ENCODE results near the gene RIIAD1. TPM values are rescaled to one million over a fixed set of nuclear protein-coding genes. Genes with fewer than 3 reads are reported as not detected.

The RIIAD1 gene
- total RNA-seq, 1 donor from 2014 or later = not detected

GRCh38 chr1:151737026-151737425 lies 15.7 kb downstream of the RIIAD1 start:
- DNase-seq (ENCODE audit: low spot score) = no peak
- Mint-ChIP-seq H3K36me3 (ENCODE audit: low read depth) (no peaks in the 10 kb centered on the region), H3K27ac (ENCODE audit: unreplicated experiment) (no peak overlapping the region), H3K9me3 (ENCODE audit: low read depth) (peaks cover 6% of the 10 kb centered on the region), H3K27me3 (ENCODE audit: low read depth) (peaks cover 6% of the 10 kb centered on the region), H3K4me3 (ENCODE audit: unreplicated experiment) (no peak overlapping the region), H3K4me1 (ENCODE audit: low read depth) (peaks cover 5% of the 10 kb centered on the region)
- TF ChIP-seq, protein P1, sequence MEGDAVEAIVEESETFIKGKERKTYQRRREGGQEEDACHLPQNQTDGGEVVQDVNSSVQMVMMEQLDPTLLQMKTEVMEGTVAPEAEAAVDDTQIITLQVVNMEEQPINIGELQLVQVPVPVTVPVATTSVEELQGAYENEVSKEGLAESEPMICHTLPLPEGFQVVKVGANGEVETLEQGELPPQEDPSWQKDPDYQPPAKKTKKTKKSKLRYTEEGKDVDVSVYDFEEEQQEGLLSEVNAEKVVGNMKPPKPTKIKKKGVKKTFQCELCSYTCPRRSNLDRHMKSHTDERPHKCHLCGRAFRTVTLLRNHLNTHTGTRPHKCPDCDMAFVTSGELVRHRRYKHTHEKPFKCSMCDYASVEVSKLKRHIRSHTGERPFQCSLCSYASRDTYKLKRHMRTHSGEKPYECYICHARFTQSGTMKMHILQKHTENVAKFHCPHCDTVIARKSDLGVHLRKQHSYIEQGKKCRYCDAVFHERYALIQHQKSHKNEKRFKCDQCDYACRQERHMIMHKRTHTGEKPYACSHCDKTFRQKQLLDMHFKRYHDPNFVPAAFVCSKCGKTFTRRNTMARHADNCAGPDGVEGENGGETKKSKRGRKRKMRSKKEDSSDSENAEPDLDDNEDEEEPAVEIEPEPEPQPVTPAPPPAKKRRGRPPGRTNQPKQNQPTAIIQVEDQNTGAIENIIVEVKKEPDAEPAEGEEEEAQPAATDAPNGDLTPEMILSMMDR (IDR thresholded peaks at IDR 0.05) = no peak

- peaks cover 6% of the 10 kb centered on the region for H3K9me3 Mint-ChIP-seq (ENCODE audit: low read depth)
Observed at GRCh38 chr1:151737479-151737878, 16.2 kb downstream of the RIIAD1 start.

DNA sequence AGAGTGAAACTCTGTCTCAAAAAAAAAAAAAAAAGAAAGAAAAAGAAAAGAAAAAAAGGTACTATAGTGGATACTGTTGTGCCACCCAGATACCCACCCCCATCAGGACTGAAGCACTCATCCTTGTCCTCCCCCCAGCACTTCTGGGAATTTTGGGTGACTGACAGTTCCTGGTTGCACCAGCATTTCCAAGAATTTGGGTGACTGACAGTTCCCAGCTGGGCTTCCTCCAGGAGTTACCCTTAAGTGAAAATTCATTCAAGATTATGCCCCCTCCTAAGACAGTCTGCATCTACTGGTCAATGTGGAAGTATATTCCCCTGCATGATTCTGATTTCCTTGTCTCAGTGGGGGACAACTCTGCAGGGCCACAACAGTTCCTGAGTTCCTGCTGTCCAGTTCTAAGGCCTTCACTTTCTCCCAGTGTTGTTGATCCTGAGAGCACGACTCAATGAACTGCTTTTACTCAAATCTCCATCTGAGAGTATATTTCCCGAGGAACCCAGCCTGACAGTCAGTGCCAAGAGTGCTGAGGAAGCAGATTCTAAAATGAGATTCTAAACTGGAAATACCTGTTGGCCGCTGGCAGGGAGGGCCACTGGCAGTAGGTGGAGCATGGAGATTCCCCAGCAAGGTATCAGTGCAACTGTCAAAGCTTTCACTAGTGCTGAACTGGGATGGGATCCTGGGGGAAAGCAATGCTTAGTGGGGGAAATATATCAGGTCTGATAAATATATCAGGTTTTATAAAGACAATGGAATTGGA lies 18.5 kb downstream of the RIIAD1 start:
- H3K27me3 Mint-ChIP-seq (ENCODE audit: low read depth) = peaks cover 25% of the 10 kb centered on the region
- DNase-seq (ENCODE audit: low spot score) = no peak
- H3K9me3 Mint-ChIP-seq (ENCODE audit: low read depth) = peaks cover 6% of the 10 kb centered on the region
- TF ChIP-seq, protein P1 (IDR thresholded peaks at IDR 0.05) = no peak
- no peak overlapping the region for H3K4me3 Mint-ChIP-seq (ENCODE audit: unreplicated experiment)
- H3K27ac Mint-ChIP-seq (ENCODE audit: unreplicated experiment) = no peak overlapping the region
- peaks cover 5% of the 10 kb centered on the region for H3K4me1 Mint-ChIP-seq (ENCODE audit: low read depth)
- no peaks in the 10 kb centered on the region for H3K36me3 Mint-ChIP-seq (ENCODE audit: low read depth)

More at GRCh38 chr1:151737479-151737878, 16.2 kb downstream of the RIIAD1 start:
- H3K4me1 Mint-ChIP-seq (ENCODE audit: low read depth) = peaks cover 5% of the 10 kb centered on the region
- H3K27ac Mint-ChIP-seq (ENCODE audit: unreplicated experiment) = no peak overlapping the region
- H3K27me3 Mint-ChIP-seq (ENCODE audit: low read depth) = peaks cover 8% of the 10 kb centered on the region
- no peak overlapping the region for H3K4me3 Mint-ChIP-seq (ENCODE audit: unreplicated experiment)
- no peak for DNase-seq (ENCODE audit: low spot score)
- no peaks in the 10 kb centered on the region for H3K36me3 Mint-ChIP-seq (ENCODE audit: low read depth)
- TF ChIP-seq, protein P1 (IDR thresholded peaks at IDR 0.05) = no peak

- DNase-seq (ENCODE audit: low spot score) = no peak
- Mint-ChIP-seq H3K4me3 (ENCODE audit: unreplicated experiment) (no peak overlapping the region), H3K36me3 (ENCODE audit: low read depth) (no peaks in the 10 kb centered on the region), H3K27me3 (ENCODE audit: low read depth) (peaks cover 38% of the 10 kb centered on the region), H3K9me3 (ENCODE audit: low read depth) (peaks cover 6% of the 10 kb centered on the region), H3K4me1 (ENCODE audit: low read depth) (no peaks in the 10 kb centered on the region), H3K27ac (ENCODE audit: unreplicated experiment) (no peak overlapping the region)
- TF ChIP-seq, protein P1 (IDR thresholded peaks at IDR 0.05) = no peak
Observed at GRCh38 chr1:151741516-151741915, 20.2 kb downstream of the RIIAD1 start.

GRCh38 chr1:151756291-151756690 lies 35.0 kb downstream of the RIIAD1 start:
- DNase-seq (ENCODE audit: low spot score) = no peak
- Mint-ChIP-seq H3K27me3 (ENCODE audit: low read depth) (peaks cover 3% of the 10 kb centered on the region), H3K36me3 (ENCODE audit: low read depth) (peaks cover 15% of the 10 kb centered on the region), H3K27ac (ENCODE audit: unreplicated experiment) (no peak overlapping the region), H3K4me3 (ENCODE audit: unreplicated experiment) (no peak overlapping the region), H3K4me1 (ENCODE audit: low read depth) (no peaks in the 10 kb centered on the region), H3K9me3 (ENCODE audit: low read depth) (no peaks in the 10 kb centered on the region)
- TF ChIP-seq, protein P1 (IDR thresholded peaks at IDR 0.05) = no peak

Data from chondrocyte (in vitro differentiated cells).